Esophagus muscularis mucosa (tissue), 3 donors: Measurements from ENCODE around the gene MPP3.

Source experiments
- EP300 ChIP-seq: sonication (generic); formaldehyde crosslinking; IDR thresholded peaks from one replicate; pipeline ENCODE4 v1.6.1; 2017; ENCODE audit warnings: antibody characterized with exemption
- TF ChIP-seq, protein P1 (sequence below), 3 experiments: fragments of 200-600 bp in 2 of 3; fragments of 450-650 bp in 1 of 3; sonication (generic) in 2 of 3; IDR thresholded peaks; one replicate each; pipeline ENCODE4 v1.5.1; 2017 to 2019; ENCODE audit warnings: antibody characterized with exemption in 3 of 3, mild to moderate bottlenecking in 2 of 3, moderate library complexity in 1 of 3

DNA sequence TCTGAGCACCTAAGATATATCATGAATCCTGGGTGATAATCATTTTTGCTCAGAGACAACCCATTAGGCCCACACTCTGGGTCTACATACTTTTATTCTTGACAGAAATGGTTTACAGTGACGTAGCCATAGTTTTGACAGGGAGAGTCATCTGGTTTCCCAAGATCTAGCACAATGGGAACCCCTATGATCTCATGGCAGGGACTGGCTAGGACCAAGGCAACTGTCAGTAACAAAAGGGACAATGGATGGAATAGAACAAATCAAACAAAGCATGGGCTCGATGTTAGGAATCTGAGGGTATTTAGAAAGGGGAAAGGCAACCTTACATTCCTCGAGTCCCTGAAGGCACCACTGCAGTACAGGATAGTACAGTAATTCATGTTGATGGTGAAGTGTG is 32.2 kb downstream of the MPP3 start:
- TF ChIP-seq, protein P1, sequence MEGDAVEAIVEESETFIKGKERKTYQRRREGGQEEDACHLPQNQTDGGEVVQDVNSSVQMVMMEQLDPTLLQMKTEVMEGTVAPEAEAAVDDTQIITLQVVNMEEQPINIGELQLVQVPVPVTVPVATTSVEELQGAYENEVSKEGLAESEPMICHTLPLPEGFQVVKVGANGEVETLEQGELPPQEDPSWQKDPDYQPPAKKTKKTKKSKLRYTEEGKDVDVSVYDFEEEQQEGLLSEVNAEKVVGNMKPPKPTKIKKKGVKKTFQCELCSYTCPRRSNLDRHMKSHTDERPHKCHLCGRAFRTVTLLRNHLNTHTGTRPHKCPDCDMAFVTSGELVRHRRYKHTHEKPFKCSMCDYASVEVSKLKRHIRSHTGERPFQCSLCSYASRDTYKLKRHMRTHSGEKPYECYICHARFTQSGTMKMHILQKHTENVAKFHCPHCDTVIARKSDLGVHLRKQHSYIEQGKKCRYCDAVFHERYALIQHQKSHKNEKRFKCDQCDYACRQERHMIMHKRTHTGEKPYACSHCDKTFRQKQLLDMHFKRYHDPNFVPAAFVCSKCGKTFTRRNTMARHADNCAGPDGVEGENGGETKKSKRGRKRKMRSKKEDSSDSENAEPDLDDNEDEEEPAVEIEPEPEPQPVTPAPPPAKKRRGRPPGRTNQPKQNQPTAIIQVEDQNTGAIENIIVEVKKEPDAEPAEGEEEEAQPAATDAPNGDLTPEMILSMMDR (IDR thresholded peaks at IDR 0.05), result no peak
- no peak for TF ChIP-seq EP300
